Activated CD4-positive, alpha-beta memory T cell treated with anti-CD3 and anti-CD28 coated beads for 36 hours (primary cell): ENCODE results near the gene HOXB7. TPM values are rescaled to one million over a fixed set of nuclear protein-coding genes. Genes with fewer than 3 reads are reported as not detected.
A peak's percentile ranks its signal among the peaks of the same experiment; 100 is the strongest.

Experiments
- CTCF ChIA-PET: fragments of 350-600 bp; sonication (Branson Sonifier 250); formaldehyde crosslinking; loops from one replicate; lab custom pipeline; 2021; ENCODE audit warnings: antibody characterized with exemption, inconsistent platforms; lab: Charles Lee
- POLR2A ChIA-PET: fragments of 350-600 bp; sonication (Branson Sonifier 250); formaldehyde crosslinking; loops from one replicate; lab custom pipeline; 2021; ENCODE audit warnings: antibody characterized with exemption; lab: Charles Lee
- DNase-seq: peaks from one replicate; pipeline ENCODE4 v3.0.0-alpha.2; 2020
- H3K27ac Mint-ChIP-seq: one replicate; pipeline ENCODE4 v1.8.0; 2021; ENCODE audit warnings: mixed read lengths
- H3K27me3 Mint-ChIP-seq: one replicate; pipeline ENCODE4 v1.8.0; 2021; ENCODE audit warnings: mixed read lengths
- H3K36me3 Mint-ChIP-seq: one replicate; pipeline ENCODE4 v1.8.0; 2021; ENCODE audit warnings: mixed read lengths
- H3K4me1 Mint-ChIP-seq: one replicate; pipeline ENCODE4 v1.8.0; 2021; ENCODE audit warnings: low read depth, mixed read lengths
- H3K4me3 Mint-ChIP-seq: one replicate; pipeline ENCODE4 v1.8.0; 2021; ENCODE audit warnings: mild to moderate bottlenecking, mixed read lengths
- H3K9me3 Mint-ChIP-seq: one replicate; pipeline ENCODE4 v1.8.0; 2021; ENCODE audit warnings: mixed read lengths
- intact Hi-C: fragments of 100-400 bp; cut with micrococcal nuclease; formaldehyde crosslinking; loops from one replicate; pipeline ENCODE4 v1.15.1; 2023
- total RNA-seq, 2 experiments: library from RNA; stranded (reverse); gene quantifications; one replicate each; pipeline ENCODE4 v1.2.3, GENCODE V29; 2021

HOXB7 gene
- total RNA-seq, 2 experiments from 2014 or later = 0.36 to 0.44 TPM

GRCh38 chr17:48594538-48595277 lies 16.1 kb downstream of the HOXB7 start:
- ChIA-PET CTCF (interaction anchor here (0.6 to 6.0 kb wide), 13 partner anchors 20 to 1156 kb away, joined by 3 to 94 read pairs (median 4); no protein-coding TSS in a partner anchor), POLR2A (no interaction called here)
- Mint-ChIP-seq H3K4me3 (no peak overlapping the region), H3K27ac (no peak overlapping the region), H3K9me3 (no peaks in the 10 kb centered on the region), H3K4me1 (peaks cover 30% of the 10 kb centered on the region), H3K27me3 (peaks cover 75% of the 10 kb centered on the region), H3K36me3 (no peaks in the 10 kb centered on the region)
- no peak for DNase-seq
- intact Hi-C loops = loop anchor here (5.0 kb wide), 1 partner anchor 567 kb away; no protein-coding TSS in a partner anchor

- Mint-ChIP-seq H3K9me3 (no peaks in the 10 kb centered on the region), H3K27me3 (peaks cover 73% of the 10 kb centered on the region), H3K4me3 (peak overlapping the region; percentile 72), H3K36me3 (no peaks in the 10 kb centered on the region), H3K27ac (no peak overlapping the region), H3K4me1 (peaks cover 31% of the 10 kb centered on the region)
- CTCF ChIA-PET = interaction anchor here (0.6 to 6.0 kb wide), 39 partner anchors 19 to 569 kb away, joined by 3 to 94 read pairs (median 7); partner anchors contain the start of genes HOXB8, HOXB9 and SNX11
- intact Hi-C loops = loop anchor here (1.0 to 5.0 kb wide), 3 partner anchors 257 to 567 kb away; no protein-coding TSS in a partner anchor
- peak; percentile 88 for DNase-seq
- POLR2A ChIA-PET = no interaction called here
Observed at GRCh38 chr17:48593840-48594537, 16.8 kb downstream of the HOXB7 start.

- Mint-ChIP-seq H3K4me3 (peak within 1 kb of the TSS; percentile 72), H3K36me3 (no peaks in the 10 kb centered on the region), H3K9me3 (no peaks in the 10 kb centered on the region), H3K27me3 (peaks cover 71% of the 10 kb centered on the region), H3K27ac (no peak within 1 kb of the TSS), H3K4me1 (peaks cover 27% of the 10 kb centered on the region)
- DNase-seq = no peak
- intact Hi-C loops = loop anchor here (1.0 to 5.0 kb wide), 3 partner anchors 256 to 566 kb away; no protein-coding TSS in a partner anchor
- ChIA-PET POLR2A (interaction anchor here (0.9 kb wide), 1 partner anchor 30 kb away, joined by 3 read pairs; no protein-coding TSS in a partner anchor), CTCF (interaction anchor here (0.6 to 6.0 kb wide), 70 partner anchors 14 to 568 kb away, joined by 3 to 94 read pairs (median 5); partner anchors contain the start of genes HOXB8, HOXB9 and SNX11)
Observed at GRCh38 chr17:48593126-48593829, 17.5 kb downstream of the HOXB7 start, which contains the start of gene HOXB5. HOXB5 (minus strand) TSS chr17:48593779; CDS start chr17:48593682, 97 bp downstream.

- intact Hi-C loops = loop anchor here (2.0 to 5.0 kb wide), 2 partner anchors 256 to 565 kb away; no protein-coding TSS in a partner anchor
- ChIA-PET POLR2A (interaction anchor here (0.9 kb wide), 1 partner anchor 31 kb away, joined by 3 read pairs; no protein-coding TSS in a partner anchor), CTCF (interaction anchor here (0.6 to 6.0 kb wide), 59 partner anchors 15 to 567 kb away, joined by 3 to 94 read pairs (median 5); partner anchors contain the start of genes HOXB8 and HOXB9)
- DNase-seq = no peak
- Mint-ChIP-seq H3K9me3 (no peaks in the 10 kb centered on the region), H3K4me1 (peaks cover 21% of the 10 kb centered on the region), H3K36me3 (no peaks in the 10 kb centered on the region), H3K27ac (no peak overlapping the region), H3K4me3 (peak overlapping the region; percentile 40), H3K27me3 (peaks cover 72% of the 10 kb centered on the region)
Observed at GRCh38 chr17:48592577-48592976, 18.2 kb downstream of the HOXB7 start.

- H3K4me3 Mint-ChIP-seq = no peak overlapping the region
- no peaks in the 10 kb centered on the region for H3K36me3 Mint-ChIP-seq
- no peaks in the 10 kb centered on the region for H3K9me3 Mint-ChIP-seq
- ChIA-PET CTCF (interaction anchor here (1.3 to 6.0 kb wide), 17 partner anchors 15 to 328 kb away, joined by 3 to 94 read pairs (median 11); partner anchors contain the start of gene HOXB8), POLR2A (no interaction called here)
- DNase-seq = no peak
- peaks cover 16% of the 10 kb centered on the region for H3K4me1 Mint-ChIP-seq
- intact Hi-C loops = loop anchor here (2.0 to 5.0 kb wide), 2 partner anchors 255 to 565 kb away; no protein-coding TSS in a partner anchor
- H3K27me3 Mint-ChIP-seq = peaks cover 74% of the 10 kb centered on the region
- H3K27ac Mint-ChIP-seq = no peak overlapping the region
Observed at GRCh38 chr17:48592057-48592514, 18.7 kb downstream of the HOXB7 start.

GRCh38 chr17:48591255-48592056 lies 19.4 kb downstream of the HOXB7 start:
- Mint-ChIP-seq H3K4me1 (peaks cover 12% of the 10 kb centered on the region), H3K27me3 (peaks cover 74% of the 10 kb centered on the region), H3K9me3 (no peaks in the 10 kb centered on the region), H3K27ac (no peak overlapping the region), H3K4me3 (no peak overlapping the region), H3K36me3 (no peaks in the 10 kb centered on the region)
- ChIA-PET POLR2A (no interaction called here), CTCF (interaction anchor here (2.1 to 6.0 kb wide), 7 partner anchors 99 to 327 kb away, joined by 11 to 94 read pairs (median 34); no protein-coding TSS in a partner anchor)
- intact Hi-C loops = loop anchor here (2.0 to 5.0 kb wide), 2 partner anchors 255 to 564 kb away; no protein-coding TSS in a partner anchor
- no peak for DNase-seq

GRCh38 chr17:48590607-48591161 lies 20.1 kb downstream of the HOXB7 start:
- ChIA-PET POLR2A (no interaction called here), CTCF (interaction anchor here (0.6 to 4.6 kb wide), 2 partner anchors 98 to 239 kb away, joined by 4 to 37 read pairs; no protein-coding TSS in a partner anchor)
- H3K4me3 Mint-ChIP-seq = no peak overlapping the region
- no peaks in the 10 kb centered on the region for H3K36me3 Mint-ChIP-seq
- DNase-seq = no peak
- H3K27me3 Mint-ChIP-seq = peaks cover 76% of the 10 kb centered on the region
- intact Hi-C loops = loop anchor here (5.0 kb wide), 1 partner anchor 563 kb away; no protein-coding TSS in a partner anchor
- peaks cover 16% of the 10 kb centered on the region for H3K4me1 Mint-ChIP-seq
- H3K9me3 Mint-ChIP-seq = no peaks in the 10 kb centered on the region
- H3K27ac Mint-ChIP-seq = no peak overlapping the region

- Mint-ChIP-seq H3K4me3 (no peak within 1 kb of the TSS), H3K27me3 (peaks cover 74% of the 10 kb centered on the region), H3K36me3 (no peaks in the 10 kb centered on the region), H3K4me1 (peaks cover 22% of the 10 kb centered on the region), H3K9me3 (no peaks in the 10 kb centered on the region), H3K27ac (no peak within 1 kb of the TSS)
- ChIA-PET POLR2A (no interaction called here), CTCF (interaction anchor here (0.6 to 4.6 kb wide), 4 partner anchors 89 to 238 kb away, joined by 4 to 37 read pairs (median 9); no protein-coding TSS in a partner anchor)
- intact Hi-C loops = loop anchor here (5.0 kb wide), 1 partner anchor 563 kb away; no protein-coding TSS in a partner anchor
- no peak for DNase-seq
Observed at GRCh38 chr17:48589831-48590606, 20.8 kb downstream of the HOXB7 start, which contains the start of gene HOXB3. HOXB3 (minus strand) TSS chr17:48590241; CDS start chr17:48552474, 37,767 bp downstream.

- no peak for DNase-seq
- Mint-ChIP-seq H3K4me1 (peaks cover 24% of the 10 kb centered on the region), H3K36me3 (no peaks in the 10 kb centered on the region), H3K27me3 (peaks cover 74% of the 10 kb centered on the region), H3K4me3 (no peak overlapping the region), H3K9me3 (no peaks in the 10 kb centered on the region), H3K27ac (no peak overlapping the region)
- POLR2A ChIA-PET = no interaction called here
- CTCF ChIA-PET = interaction anchor here (1.0 to 3.2 kb wide), 5 partner anchors 12 to 238 kb away, joined by 3 to 14 read pairs (median 9); no protein-coding TSS in a partner anchor
- intact Hi-C loops = no loop called here
Observed at GRCh38 chr17:48589060-48589830, 21.6 kb downstream of the HOXB7 start.
